ENCODE measurements around the gene COPG2.

DNA sequence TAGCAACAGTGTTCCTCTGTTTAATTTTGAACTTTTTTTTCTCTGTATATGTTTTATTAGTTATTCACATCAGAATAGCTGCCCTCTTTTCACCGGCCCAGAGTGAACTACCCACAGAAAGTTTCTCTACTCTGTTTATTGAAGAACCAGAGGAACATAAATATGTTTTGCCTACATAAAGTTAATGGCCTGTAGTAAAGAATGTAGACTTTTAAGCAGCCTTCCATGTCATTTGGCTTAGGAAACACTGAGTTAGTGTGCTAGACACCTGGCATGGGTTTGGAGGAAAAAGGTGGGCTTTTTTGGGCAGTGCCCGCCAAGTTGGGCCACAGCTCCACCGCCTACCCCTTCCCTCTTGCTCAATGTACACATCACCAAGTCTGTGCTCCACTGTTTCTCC is 185.5 kb downstream of the COPG2 start:
- TF ChIP-seq RCOR1 (IDR thresholded peaks at IDR 0.05; ENCODE audit: insufficient replicate concordance, low read length) (no peak), CEBPB (IDR thresholded peaks at IDR 0.05; ENCODE audit: low read depth, low read length) (no peak), RAD21 (IDR thresholded peaks at IDR 0.05; ENCODE audit: low read length) (no peak)
- TF ChIP-seq, protein P1, sequence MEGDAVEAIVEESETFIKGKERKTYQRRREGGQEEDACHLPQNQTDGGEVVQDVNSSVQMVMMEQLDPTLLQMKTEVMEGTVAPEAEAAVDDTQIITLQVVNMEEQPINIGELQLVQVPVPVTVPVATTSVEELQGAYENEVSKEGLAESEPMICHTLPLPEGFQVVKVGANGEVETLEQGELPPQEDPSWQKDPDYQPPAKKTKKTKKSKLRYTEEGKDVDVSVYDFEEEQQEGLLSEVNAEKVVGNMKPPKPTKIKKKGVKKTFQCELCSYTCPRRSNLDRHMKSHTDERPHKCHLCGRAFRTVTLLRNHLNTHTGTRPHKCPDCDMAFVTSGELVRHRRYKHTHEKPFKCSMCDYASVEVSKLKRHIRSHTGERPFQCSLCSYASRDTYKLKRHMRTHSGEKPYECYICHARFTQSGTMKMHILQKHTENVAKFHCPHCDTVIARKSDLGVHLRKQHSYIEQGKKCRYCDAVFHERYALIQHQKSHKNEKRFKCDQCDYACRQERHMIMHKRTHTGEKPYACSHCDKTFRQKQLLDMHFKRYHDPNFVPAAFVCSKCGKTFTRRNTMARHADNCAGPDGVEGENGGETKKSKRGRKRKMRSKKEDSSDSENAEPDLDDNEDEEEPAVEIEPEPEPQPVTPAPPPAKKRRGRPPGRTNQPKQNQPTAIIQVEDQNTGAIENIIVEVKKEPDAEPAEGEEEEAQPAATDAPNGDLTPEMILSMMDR (conservative IDR thresholded peaks at IDR 0.05; ENCODE audit: low read depth, low read length) = no peak
